ENCODE data around the gene SGF29.

The SGF29 gene

GRCh38 chr16:28555561-28555960, 1.8 kb downstream of the SGF29 start:
- H4K20me1 ChIP-seq (ENCODE audit: insufficient read depth, low read length) = no peaks in the 10 kb centered on the region
- H3K9me3 ChIP-seq (ENCODE audit: insufficient read depth, low read length) = no peaks in the 10 kb centered on the region
- TF ChIP-seq CTCF (IDR thresholded peaks at IDR 0.05; ENCODE audit: low read depth, low read length) (no peak), EZH2phosphoT487 (IDR thresholded peaks at IDR 0.05; ENCODE audit: low read depth) (no peak)
- H3K9ac ChIP-seq (ENCODE audit: low read length) = no peak overlapping the region
- no peak overlapping the region for H3K4me2 ChIP-seq (ENCODE audit: low read length)
- H3K27ac ChIP-seq (ENCODE audit: low read length) = no peak overlapping the region
- H3K27me3 ChIP-seq (ENCODE audit: low read depth, low read length) = no peaks in the 10 kb centered on the region
- peaks cover 26% of the 10 kb centered on the region for H3K36me3 ChIP-seq (replicated peaks; ENCODE audit: low read depth, low read length)
- peaks cover 21% of the 10 kb centered on the region for H3K79me2 ChIP-seq (ENCODE audit: low read length)
- H3K4me3 ChIP-seq (ENCODE audit: low read length) = no peak overlapping the region
- H2AFZ ChIP-seq (ENCODE audit: low read depth, low read length) = no peak overlapping the region
- peaks cover 28% of the 10 kb centered on the region for H3K4me1 ChIP-seq (ENCODE audit: low read length)

GRCh38 chr16:28556914-28557320, 3.2 kb downstream of the SGF29 start:
- Histone ChIP-seq H3K79me2 (ENCODE audit: low read length) (peaks cover 21% of the 10 kb centered on the region), H3K4me3 (ENCODE audit: low read length) (no peak overlapping the region)

GRCh38 chr16:28558456-28558855, 4.7 kb downstream of the SGF29 start:
- no peak overlapping the region for H3K4me2 ChIP-seq (ENCODE audit: low read length)
- H3K9me3 ChIP-seq (ENCODE audit: insufficient read depth, low read length) = no peaks in the 10 kb centered on the region
- no peak overlapping the region for H3K27ac ChIP-seq (ENCODE audit: low read length)
- H3K4me1 ChIP-seq (ENCODE audit: low read length) = peaks cover 22% of the 10 kb centered on the region
- no peaks in the 10 kb centered on the region; the same call in 1 of the 2 replicates for H4K20me1 ChIP-seq (ENCODE audit: insufficient read depth, low read length)
- H3K4me3 ChIP-seq (ENCODE audit: low read length) = no peak overlapping the region
- peaks cover 21% of the 10 kb centered on the region for H3K79me2 ChIP-seq (ENCODE audit: low read length)
- H2AFZ ChIP-seq (ENCODE audit: low read depth, low read length) = no peak overlapping the region
- H3K9ac ChIP-seq (ENCODE audit: low read length) = no peak overlapping the region
- TF ChIP-seq CTCF (IDR thresholded peaks at IDR 0.05; ENCODE audit: low read depth, low read length) = no peak
- TF ChIP-seq EZH2phosphoT487 (IDR thresholded peaks at IDR 0.05; ENCODE audit: low read depth) = no peak
- no peaks in the 10 kb centered on the region for H3K27me3 ChIP-seq (ENCODE audit: low read depth, low read length)
- peaks cover 26% of the 10 kb centered on the region for H3K36me3 ChIP-seq (replicated peaks; ENCODE audit: low read depth, low read length)

More at GRCh38 chr16:28556914-28557320, 3.2 kb downstream of the SGF29 start:
- Histone ChIP-seq H4K20me1 (ENCODE audit: insufficient read depth, low read length) (no peaks in the 10 kb centered on the region), H3K27me3 (ENCODE audit: low read depth, low read length) (no peaks in the 10 kb centered on the region), H3K9ac (ENCODE audit: low read length) (no peak overlapping the region), H3K9me3 (ENCODE audit: insufficient read depth, low read length) (no peaks in the 10 kb centered on the region), H3K4me2 (ENCODE audit: low read length) (no peak overlapping the region), H2AFZ (ENCODE audit: low read depth, low read length) (no peak overlapping the region), H3K27ac (ENCODE audit: low read length) (no peak overlapping the region), H3K36me3 (replicated peaks; ENCODE audit: low read depth, low read length) (peaks cover 26% of the 10 kb centered on the region), H3K4me1 (ENCODE audit: low read length) (peaks cover 28% of the 10 kb centered on the region)
- no peak for TF ChIP-seq EZH2phosphoT487 (IDR thresholded peaks at IDR 0.05; ENCODE audit: low read depth)
- TF ChIP-seq CTCF (IDR thresholded peaks at IDR 0.05; ENCODE audit: low read depth, low read length) = no peak

GRCh38 chr16:28561557-28562187, 8.0 kb downstream of the SGF29 start:
- TF ChIP-seq CTCF (IDR thresholded peaks at IDR 0.05; ENCODE audit: low read depth, low read length) (no peak), EZH2phosphoT487 (IDR thresholded peaks at IDR 0.05; ENCODE audit: low read depth) (no peak)
- H3K4me1 ChIP-seq (ENCODE audit: low read length) = peaks cover 5% of the 10 kb centered on the region
- peaks cover 22% of the 10 kb centered on the region for H3K36me3 ChIP-seq (replicated peaks; ENCODE audit: low read depth, low read length)
- H3K4me2 ChIP-seq (ENCODE audit: low read length) = no peak overlapping the region
- no peaks in the 10 kb centered on the region for H3K27me3 ChIP-seq (ENCODE audit: low read depth, low read length)
- H3K9me3 ChIP-seq (ENCODE audit: insufficient read depth, low read length) = no peaks in the 10 kb centered on the region
- H3K27ac ChIP-seq (ENCODE audit: low read length) = no peak overlapping the region
- peaks cover 13% of the 10 kb centered on the region for H3K79me2 ChIP-seq (ENCODE audit: low read length)
- H3K4me3 ChIP-seq (ENCODE audit: low read length) = no peak overlapping the region
- H4K20me1 ChIP-seq (ENCODE audit: insufficient read depth, low read length) = no peaks in the 10 kb centered on the region; the same call in 1 of the 2 replicates
- no peak overlapping the region for H2AFZ ChIP-seq (ENCODE audit: low read depth, low read length)
- no peak overlapping the region for H3K9ac ChIP-seq (ENCODE audit: low read length)

All from OCI-LY3 (cell line).